Measurements from ENCODE around the gene SEMA7A.

Gene SEMA7A

DNA sequence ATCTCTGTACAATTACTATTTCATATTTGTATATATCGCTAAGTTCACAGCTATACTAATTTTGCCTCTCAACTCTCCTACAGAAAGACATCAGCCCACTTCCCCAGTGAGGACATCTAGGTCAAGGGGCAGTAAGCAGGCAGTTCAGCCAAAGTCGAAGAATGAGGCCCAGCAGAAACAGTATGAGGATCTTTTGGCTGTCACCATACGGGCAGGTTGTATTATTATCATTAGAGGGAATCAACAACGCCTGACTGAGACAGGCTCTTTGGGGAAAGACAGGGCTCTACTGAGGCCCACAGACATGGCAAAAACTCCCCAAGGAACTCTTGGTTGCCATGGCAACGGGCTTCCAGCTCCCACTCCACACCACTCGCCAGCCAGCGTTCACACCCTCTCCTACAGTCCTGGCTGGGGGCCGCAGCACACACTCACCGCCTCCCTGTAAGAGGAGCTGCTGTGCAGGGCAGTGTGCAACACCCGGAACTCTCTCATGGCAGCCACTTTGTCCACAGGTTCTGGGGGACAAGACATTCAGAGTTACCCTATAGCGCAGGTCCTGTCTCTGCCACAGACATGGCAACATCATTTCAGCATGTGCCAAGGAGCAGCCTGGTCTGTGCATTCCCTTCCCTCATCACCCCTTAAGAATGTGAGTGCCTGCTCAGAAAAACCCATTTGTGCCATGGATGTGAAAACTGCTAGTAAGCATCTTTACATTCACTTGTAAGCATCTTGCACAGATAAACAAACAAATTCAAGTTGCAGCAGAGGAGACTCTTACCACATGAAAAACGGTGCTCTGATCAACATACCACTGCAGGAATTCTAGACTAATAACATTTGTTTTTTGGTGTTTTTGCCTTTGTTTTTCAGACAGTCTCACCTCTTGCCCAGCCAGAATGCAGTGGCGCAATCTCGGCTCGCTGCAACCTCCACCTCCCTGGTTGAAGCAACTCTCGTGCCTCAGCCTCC is 18.4 kb upstream of the SEMA7A start:
- no peak for DNase-seq

DNA sequence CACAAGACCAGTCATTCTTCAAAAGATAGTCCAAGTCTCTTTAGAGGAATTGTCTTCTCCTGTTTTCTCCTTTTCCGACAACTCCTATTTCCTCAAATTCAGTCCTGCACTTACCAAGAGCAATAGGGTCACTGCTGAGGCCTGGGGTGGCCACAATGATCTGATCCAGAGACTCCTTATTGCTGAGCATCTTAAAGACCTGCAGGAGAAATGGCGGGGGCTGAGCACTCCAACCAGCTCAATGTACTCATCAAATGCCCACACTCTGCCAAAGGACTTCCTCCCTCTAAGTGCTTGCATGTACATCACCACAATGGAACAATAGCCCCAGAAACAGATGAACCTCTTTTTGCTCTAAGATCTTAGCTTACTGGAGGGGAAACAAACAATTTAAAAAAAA is 17.6 kb upstream of the SEMA7A start:
- no peak for DNase-seq

DNA sequence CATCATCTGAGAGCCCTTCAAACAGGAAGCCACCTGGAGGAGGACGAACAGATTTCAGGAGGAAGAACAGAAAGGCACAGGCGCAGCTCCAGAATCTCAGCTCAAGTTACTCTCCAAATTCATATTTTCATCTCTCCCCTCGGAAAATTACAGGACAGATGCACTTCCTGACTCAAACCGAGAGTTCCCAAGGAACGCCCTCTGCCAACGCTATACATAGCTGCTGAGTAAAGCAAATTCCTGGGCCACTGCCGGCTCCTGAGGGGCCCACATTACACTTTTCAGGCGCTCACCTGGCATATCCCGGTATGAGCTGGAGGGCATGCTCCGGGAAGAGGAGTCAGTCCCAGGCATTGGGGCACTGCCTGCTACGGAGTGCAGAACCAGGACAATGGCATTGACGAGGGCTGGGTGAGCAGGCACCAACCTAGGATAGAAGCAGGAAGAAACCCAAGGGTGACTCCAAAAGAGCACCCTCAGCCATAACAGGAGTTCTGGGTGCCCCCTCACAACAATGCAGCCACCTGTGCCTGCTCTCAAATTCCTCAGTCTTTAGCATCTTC is 16.0 kb upstream of the SEMA7A start:
- DNase-seq = no peak

DNA sequence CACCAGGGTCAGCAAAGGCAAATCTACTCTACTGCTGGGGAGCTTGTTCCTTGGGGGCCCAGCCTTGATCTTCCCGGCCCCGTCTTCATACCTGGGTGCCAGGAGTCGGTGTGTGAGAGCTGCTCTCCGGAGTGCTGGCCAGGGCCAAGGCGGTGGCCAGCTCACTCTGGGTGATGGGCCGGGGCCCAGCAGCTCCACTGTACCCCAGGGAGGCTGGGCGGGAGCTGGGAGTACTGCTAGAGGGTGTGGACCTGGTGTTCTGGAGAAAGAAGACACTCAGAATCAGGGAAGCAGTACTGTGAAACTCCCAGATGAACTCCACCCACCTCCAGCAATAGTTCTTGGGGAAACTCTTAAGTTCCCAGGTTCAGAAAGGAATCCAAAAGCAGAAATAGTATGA is 15.3 kb upstream of the SEMA7A start:
- no peak for DNase-seq

DNA sequence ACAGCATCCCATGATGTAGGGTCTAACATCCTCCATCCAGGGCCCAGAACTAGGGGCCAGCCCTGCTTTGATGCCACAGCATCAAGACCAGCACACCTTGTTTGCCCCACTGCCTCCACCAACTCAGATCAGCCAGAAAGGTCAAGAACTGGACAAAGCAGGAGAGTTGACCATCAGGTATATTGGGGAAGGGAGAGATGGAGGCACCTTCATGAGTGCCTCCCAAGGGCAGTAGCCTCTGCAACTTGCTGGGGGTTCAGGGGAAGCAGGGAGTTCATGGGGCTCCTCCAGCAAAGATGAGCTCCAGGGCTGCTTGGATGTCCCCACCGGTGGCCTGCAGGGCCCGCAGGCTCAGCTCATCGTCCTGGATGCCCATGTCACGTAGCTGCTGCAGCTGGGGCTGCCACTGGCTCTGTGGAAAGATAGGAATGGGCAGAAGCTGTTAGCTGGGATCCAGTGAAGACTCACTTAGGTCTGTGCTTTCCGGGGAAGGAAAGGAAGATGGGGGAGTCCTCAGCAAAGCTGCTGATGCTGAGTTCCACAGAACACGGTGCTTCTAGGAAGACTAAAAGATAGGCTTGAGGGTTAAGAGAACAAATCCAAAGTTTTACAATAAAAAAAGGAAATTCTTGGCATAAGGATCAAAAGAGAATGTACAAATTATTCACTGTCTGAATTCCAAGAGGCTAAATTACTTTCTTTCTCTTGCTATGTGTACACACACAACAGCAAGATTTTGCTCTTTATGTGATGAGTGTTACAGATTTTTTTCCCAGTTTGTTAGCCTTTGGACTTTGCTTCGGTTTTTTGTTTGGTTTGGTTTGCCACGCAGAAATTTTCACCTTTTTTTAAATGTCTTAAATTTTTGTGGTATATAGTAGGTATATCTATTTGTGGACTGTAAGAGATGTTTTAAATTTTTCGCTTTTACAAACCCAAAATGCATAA is 12.3 kb upstream of the SEMA7A start:
- no peak for DNase-seq

DNA sequence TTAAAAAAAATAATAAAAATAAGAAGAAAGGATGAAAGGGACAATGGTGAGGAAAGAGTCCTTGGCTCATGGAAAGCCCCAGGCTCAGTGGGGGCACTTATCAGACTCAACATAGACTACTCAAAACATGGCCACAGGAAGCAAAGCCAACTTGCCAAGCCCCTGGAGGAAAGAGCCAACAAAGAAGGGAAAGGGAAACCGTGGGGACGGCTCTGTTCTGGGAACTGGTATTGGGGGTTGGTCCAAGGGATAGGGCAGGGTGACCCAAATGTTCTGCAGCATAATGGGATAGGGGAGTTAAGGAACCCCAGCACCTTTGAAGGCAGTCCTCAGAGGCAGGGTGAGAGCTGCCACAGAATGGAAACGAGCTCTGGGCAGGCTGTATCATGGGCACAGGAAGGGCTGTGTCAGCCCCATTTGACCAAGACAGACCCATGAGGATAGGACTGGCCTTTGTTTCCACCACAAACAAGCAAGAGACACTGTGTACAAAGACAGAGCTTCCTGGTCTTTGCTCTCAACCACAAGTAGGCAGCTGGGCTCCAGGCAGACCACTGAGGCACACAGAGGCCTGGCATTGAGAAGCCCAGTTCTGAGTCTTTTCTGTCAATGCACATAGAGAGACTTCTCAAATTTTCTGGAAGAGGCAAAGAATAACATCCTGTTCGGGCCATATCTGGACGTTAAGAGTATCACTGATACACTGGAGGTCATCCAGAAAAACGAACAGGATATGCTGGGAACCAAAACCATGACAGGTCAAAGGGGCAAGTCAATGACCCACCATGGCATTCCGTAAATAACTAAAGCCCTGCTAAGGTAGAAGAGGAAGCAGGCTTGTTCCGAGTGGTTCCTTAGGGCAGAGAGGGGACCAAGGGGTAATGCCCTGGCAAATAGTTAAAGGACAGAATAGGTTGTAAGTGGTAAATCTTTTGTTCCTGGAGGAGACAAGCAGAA is 10.6 kb upstream of the SEMA7A start:
- DNase-seq = no peak

DNA sequence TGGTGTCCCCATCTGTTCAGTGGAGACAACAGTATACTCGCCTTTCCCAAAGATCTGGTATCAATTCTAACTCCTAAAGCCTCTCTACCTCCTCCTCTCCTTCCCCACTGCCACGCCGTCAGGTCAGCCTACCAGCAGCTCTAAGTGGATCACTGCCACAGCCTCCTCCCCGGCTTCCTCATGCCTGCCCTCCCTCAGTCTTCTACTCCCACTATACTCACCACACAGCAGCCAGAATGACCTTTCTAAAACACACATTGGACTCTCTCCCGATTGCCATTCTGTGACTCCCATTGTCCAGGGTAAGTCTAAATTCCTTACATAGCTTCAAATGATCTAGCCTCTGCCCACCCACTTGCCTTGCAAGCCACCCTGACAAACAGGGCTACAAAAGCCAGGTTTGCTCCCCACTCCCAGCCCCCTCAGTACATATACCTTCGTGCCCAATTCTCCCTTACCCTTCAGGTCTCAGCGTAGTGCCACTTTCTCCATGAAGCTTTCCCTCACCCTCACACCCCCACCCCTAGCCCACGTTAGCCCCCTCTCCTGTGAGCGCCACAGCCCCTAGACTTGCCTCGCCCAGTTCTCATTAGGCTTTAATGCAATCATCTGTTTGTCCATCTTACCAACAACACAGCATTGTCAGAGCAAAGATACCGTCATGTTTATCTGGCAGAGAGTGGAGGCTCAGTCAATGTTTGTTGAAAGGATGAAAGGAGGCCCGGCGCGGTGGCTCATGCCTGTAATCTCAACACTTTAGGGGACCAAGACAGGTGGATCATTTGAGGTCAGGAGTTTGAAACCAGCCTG is 9.5 kb upstream of the SEMA7A start:
- no peak for DNase-seq

DNA sequence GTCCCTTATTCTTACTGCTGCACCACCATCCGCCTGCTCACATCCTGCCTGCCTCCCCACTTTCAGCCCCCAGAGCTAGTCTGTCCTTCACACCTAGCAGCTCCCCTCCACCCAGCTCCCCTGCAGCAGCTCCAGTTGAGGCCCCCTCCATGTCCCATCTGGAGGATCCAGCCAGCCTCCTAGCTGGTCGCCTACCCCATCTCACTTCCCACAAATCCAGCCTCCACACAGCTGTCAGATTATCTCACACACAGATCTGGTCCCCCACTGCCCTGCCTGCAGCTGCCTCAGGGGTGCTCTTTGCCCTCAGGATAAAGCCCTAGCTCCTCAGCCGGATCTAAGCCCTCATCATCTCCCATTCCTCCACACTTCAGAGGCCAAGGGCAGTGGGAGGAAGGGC is 8.8 kb upstream of the SEMA7A start:
- DNase-seq = no peak

DNA sequence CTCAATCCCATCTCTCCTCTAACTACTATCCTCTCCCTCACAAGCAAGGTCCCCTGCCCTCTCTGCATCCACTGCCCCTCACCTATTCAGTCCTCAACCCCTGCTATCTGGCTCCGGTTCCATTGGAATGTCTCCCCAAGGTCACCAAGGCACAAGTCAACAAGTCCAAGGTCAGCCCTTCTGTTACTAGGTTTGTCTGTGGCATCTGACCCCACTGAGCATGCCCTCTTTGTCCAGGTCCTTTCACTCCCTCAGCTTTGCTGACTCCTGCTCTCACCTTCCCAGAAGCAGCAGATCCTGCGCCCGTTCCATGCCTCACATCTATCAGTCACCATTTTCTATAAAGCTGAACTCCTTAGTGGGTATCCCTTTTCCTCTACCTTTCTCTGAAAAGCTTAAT is 8.3 kb upstream of the SEMA7A start:
- no peak for DNase-seq

DNA sequence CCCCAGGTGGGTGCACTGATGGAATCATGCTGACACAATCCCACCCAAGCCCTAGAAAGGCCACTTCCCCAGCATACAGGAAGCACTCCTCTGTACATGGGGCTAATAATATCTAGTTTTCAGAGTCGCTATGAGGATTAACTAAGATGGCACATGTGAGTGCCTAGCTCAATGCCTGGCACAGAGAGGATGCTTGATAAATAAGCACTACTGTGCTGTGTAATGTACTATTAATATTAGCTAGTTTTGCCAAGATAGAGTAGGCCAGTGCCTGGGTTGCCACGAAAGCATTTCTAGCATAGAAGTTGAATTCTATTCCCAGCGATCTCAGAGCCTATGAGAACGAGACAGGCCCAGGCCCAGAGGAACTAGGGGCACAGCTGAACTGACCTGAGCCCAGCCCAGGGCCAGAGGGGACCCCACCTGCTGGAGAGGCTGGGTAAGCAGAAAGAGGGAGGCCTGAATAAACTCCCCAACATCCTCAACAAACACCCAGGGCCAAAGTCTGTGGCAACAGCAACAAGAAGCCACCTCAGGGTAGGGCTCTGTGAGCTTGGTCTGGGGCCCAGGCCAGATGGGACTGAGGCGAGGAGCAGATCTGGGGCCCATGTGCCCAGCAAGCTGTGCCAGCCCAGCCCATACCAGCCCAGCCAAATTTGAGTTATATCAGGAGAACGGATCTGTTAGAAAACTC is 7.6 kb upstream of the SEMA7A start:
- DNase-seq = no peak

DNA sequence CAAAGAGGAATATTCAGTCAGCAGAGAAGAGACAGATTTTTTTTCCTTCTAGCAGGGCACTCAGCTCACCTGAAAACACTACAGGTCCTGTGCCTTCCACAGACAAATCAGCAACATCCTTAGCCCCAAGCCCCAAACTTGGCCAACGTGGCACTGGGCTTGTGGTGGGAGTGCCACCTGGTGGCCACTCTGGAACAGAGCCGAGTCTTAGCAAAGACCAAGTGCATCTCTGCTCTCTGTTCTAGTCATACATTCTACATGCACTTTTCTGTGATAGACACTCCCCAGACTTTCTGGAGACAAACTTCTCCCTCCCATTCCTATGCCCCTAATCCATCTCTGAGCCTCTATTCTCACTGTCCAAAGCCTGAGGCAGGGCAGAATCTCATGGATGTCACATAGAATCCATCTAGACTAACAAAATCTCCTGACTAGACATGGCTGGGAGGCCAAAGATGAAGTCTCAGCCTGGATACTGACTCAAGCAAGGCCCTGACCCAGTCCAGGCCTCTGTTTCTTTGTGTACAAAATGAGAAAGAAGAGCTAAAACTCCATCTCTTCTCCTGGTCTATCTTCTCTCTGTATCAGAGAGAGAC is 5.1 kb upstream of the SEMA7A start:
- DNase-seq = peak; percentile 56

DNA sequence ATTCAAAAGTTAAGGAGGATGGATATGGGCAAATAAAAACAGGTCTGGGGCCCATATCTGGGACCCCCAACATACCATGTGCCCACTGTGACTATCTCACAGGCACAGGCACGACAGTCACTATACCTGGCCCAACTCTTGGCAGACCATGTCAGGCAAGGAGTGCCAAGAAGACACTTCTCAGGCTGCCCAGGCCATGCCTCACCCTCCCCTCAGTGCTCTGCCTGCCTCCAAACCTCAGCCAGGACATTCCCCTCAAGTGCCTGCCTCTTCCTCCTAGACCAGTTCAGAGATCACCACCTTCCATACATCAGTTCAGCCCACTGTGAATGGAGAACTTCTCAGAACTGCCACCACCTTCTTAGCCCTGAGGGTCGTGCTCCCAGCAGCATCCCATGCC is 4.4 kb upstream of the SEMA7A start:
- no peak for DNase-seq

DNA sequence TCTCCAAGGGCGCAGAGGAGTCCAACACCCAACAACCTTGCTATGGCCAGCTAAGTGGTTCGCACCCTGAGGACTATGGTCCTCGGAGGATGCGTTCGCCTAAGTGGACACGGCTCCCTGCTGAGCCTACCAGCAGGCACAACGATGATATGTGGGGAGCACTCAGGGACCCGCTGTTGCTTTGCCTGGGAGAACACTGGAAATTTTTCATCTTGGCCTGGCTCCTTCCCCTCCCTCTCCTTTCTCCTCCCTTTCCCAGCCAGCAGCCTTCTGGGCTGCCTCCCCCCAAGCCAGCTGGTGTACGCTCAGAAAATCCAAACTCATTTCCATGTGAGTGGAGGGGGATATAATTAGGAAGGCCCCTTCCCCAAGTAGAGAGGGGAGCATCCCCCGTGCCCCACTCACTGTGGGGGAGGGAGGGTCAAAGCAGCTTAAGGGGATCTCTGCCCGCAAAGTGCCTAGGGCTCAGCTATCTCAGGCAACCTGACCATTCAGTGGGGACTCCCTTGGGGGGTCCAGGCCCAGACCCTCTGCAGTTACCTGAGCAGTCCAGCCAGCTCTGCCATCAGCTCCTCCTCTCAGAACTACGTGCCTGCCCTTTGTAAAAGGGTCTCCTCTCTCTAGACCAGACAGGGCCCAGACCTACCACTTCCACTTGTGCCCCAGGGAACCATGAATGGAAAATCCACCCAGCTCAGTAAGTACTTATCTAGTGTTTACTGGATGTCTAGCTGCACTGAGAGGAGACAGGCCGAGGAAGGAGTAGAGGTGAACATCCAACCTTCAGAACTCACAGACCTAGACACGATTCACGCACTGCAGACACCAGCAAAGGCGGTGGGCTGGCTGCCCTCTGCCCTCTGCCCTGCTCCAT is 742 bp upstream of the SEMA7A start:
- DNase-seq = no peak

DNA sequence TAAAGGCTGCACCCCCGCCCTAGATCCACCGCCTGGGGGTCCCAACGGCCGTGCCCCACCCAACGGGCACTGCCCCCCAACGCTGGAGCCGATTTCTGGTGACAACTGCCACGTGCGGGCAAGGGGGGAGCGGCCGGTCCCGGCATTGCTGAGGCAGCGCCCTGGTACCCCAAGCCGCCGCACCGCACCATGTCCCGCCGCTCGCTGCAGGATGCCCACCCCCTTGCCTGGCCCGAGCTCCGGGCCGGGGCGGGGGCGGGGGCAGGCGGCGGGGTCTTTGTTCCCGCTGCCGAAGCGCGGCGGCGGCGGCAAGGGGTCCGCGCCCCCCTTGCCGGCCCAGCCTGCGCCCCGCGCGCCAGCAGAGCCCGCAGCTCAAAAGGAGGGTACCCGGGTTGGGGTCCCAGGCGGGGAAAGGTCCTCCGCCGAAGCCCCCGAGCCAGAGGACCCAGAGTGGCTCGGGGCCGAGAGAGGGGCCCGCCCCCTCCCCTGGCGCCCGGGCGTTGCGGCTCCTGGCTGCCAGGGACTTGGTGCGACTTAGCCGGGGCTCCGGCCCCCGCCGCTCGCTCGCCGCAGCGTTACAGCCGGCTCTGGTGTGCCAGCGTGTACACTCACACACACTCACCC is 678 bp downstream of the SEMA7A start:
- no peak for DNase-seq

DNA sequence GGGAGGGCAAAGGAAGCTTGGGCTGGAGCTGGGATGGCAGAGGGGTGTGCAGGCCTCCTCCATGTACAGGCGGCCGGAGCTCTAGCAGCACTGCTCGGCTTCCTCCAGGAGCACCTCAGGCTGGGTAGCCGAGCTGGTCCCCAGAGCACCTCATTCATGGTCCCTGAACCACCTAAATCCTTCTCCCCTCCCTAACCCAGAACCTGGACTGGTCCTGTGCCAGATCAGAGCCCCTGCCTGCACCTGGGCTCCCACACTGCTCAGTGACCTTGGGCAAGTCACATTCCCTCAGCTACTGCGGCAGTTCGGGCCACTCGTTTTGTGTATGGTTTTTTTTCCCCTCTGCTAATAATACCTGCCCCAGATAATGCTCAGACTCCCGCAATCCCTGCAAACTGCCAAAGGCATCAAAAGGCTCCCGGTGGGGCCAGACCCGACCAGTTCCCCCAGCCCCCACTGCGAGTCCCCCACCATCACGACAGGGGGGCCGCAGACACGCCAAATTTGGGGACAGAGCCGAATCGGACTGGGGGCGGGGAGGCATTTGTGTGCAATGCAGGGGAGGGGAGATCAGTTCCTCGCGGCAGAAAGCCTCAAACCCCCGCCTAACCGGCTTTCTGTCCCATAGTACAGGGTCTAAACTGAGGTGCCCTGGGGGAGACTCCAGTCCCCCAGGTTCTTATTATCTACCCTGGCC is 1.3 kb downstream of the SEMA7A start:
- no peak for DNase-seq

DNA sequence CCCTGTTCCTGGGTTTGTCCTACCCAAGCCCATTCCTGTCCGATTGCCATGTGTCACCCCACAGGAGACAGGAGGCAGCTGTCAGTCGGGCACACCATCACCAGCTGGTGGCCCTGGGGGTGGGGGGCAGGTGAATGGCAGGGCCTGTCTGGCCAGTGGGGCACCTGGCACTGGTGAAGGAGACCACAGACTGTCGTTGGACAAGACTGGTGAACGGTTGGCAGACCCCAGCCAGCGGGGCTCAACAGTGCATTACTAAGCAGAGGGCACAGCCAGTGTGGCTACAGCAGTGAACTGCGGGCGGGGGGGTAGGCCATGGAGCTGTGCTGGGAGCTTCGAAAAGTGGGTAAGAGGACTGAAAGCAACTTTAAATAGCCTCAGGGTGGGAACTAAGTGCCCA is 2.1 kb downstream of the SEMA7A start:
- DNase-seq = no peak

DNA sequence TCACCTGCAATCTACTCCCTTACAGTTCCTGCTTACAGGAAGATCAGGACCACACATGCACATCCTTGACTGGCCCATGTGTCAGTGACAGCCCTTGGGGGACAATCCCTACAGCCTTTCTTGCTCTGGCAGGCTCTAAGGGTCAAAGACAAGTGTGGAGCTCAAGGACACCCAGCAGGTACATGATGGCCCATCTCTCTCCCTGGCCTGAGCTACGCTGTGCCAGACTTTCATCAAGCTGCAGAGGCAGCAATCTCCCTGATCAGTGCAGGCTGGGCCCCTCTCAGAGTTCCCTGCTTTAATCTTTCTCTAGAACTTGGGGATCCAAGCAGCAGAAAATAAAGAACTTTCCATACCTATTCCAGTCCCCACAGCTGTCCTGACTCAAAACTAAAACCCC is 2.6 kb downstream of the SEMA7A start:
- DNase-seq = no peak

DNA sequence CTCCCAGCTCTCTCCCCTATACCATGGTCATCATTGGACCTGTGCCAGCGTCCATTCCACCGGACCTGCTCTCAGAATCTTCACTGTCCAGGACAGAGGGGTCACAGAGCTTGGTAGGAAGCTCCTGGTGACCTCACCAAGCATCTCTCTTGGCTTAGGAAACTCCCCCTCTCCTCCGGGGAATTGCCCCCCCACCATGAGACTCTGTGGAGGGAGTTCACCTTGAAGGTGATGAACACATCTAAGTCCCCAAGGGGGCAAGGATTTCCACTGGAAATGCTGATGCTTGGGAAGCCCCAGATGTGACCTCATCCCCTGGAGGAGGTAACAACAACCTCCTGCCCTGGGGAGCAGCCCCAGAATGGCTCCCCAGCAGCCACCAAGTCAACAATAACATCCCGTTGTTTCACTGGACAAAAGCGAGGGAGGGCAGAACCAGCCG is 3.2 kb downstream of the SEMA7A start:
- DNase-seq = no peak
